Measurements from ENCODE around the gene CERK. TPM values are rescaled to one million over a fixed set of nuclear protein-coding genes. Genes with fewer than 3 reads are reported as not detected.
A peak's percentile ranks its signal among the peaks of the same experiment; 100 is the strongest.

The CERK gene
- total and polyA plus RNA-seq, 9 of the 15 experiments (the other 6 are each of a cell fraction or from before 2014, with no cell fraction given): 1.1 to 14.9 (median 8.7) TPM

- H3K9ac ChIP-seq (ENCODE audit: insufficient read depth in 1 of 2, low read depth in 2 of 2, low read length in 2 of 2): no peak overlapping the region
- no peaks in the 10 kb centered on the region for H3K79me2 ChIP-seq (ENCODE audit: control insufficient read depth, insufficient read depth, low read length)
- H3K27ac ChIP-seq (ENCODE audit: extremely low read depth, low read depth, low read length): peak overlapping the region; percentile 99
- intact Hi-C loops (cut with micrococcal nuclease) (no loop called here), in situ Hi-C loops (cut with MboI) (no loop called here)
- no peaks in the 10 kb centered on the region for H4K20me1 ChIP-seq (replicated peaks; ENCODE audit: control insufficient read depth, insufficient read depth, low read length)
- peaks cover 10% of the 10 kb centered on the region for H3K9me3 ChIP-seq (replicated peaks; ENCODE audit: control insufficient read depth, insufficient read depth, low read depth, low read length)
- peaks cover 20 to 25% of the 10 kb centered on the region in 2 experiments for H3K4me1 ChIP-seq (replicated peaks in 1 of 2; ENCODE audit: control insufficient read depth in 2 of 2, insufficient read depth in 2 of 2, low read length in 2 of 2)
- H3K4me3 ChIP-seq: no peak overlapping the region
- no peaks in the 10 kb centered on the region for H3K9me1 ChIP-seq (ENCODE audit: control insufficient read depth, insufficient read depth, low read length)
- H3K36me3 ChIP-seq (ENCODE audit: control insufficient read depth, insufficient read depth, low read length): 0 out of 3 replicates have a peak, but pooled peaks cover 3% of the 10 kb centered on the region
- TF ChIP-seq SNAPC5 (CRISPR knock-in tag; IDR thresholded peaks at IDR 0.05) (no peak), FOXJ2 (tag; IDR thresholded peaks at IDR 0.05) (no peak), HDAC8 (tag; IDR thresholded peaks at IDR 0.05) (no peak), TAF9B (IDR thresholded peaks at IDR 0.05; ENCODE audit: partially characterized antibody) (no peak), ZNF780A (CRISPR knock-in tag; IDR thresholded peaks at IDR 0.05) (no peak), PBX2 (CRISPR knock-in tag; IDR thresholded peaks at IDR 0.05; ENCODE audit: low read depth) (no peak), PBX2 (tag; conservative IDR thresholded peaks at IDR 0.05; ENCODE audit: low read depth) (no peak), CHAMP1 (IDR thresholded peaks at IDR 0.05) (no peak), POLR2G (IDR thresholded peaks at IDR 0.05; ENCODE audit: low read depth, low read length) (no peak), ZNF57 (CRISPR knock-in tag; IDR thresholded peaks at IDR 0.05) (no peak), XRCC3 (IDR thresholded peaks at IDR 0.05) (no peak)
- no TSS peak for BruUV-seq (replicated peaks)
- WGBS (ENCODE audit: insufficient coverage, low coverage, missing lambda C conversion rate): 82% methylated on average over 3 of the region's 6 CpGs
- H2AFZ ChIP-seq (ENCODE audit: low read depth, low read length): peak overlapping the region; percentile 97; the same call in 1 of the 2 replicates
- ChIA-PET POLR2A (interaction anchor here (0.6 to 4.0 kb wide), 2 partner anchors 7 to 44 kb away, joined by 3 to 27 read pairs; partner anchors contain the start of gene TBC1D22A), CTCF (ENCODE audit: low intra/inter-chr PET ratio) (no interaction called here)
- no peak for FAIRE-seq
- no peak for DNase-seq (ENCODE audit: extremely low read depth in 1 of 4, low spot score in 3 of 4)
- no peak for ATAC-seq
- peak overlapping the region; percentile 84; the same call in 1 of the 2 replicates for H3K4me2 ChIP-seq (ENCODE audit: insufficient read depth, low read length)
- no peaks in the 10 kb centered on the region for H3K27me3 ChIP-seq (ENCODE audit: control insufficient read depth in 2 of 2, insufficient read depth in 2 of 2, low read length in 2 of 2)
Measured at GRCh38 chr22:46754826-46755225, 16.8 kb upstream of the CERK start.
